ENCODE data around the gene GNG8.
A peak's percentile ranks its signal among the peaks of the same experiment; 100 is the strongest.

GNG8 gene

GRCh38 chr19:46635920-46636761 lies at the start of gene GNG8:
Gene GNG8 (minus strand): TSS chr19:46636202. CDS start chr19:46634682, 1,520 bp downstream.
- no peak for DNase-seq

GRCh38 chr19:46685189-46685588 lies 49.2 kb upstream of the GNG8 start:
- no peak for DNase-seq

- DNase-seq: peak; percentile 21
Measured at GRCh38 chr19:46678110-46678732, 42.2 kb upstream of the GNG8 start.

- no peak for DNase-seq
Measured at GRCh38 chr19:46674416-46675178, 38.6 kb upstream of the GNG8 start.

- no peak for DNase-seq
Measured at GRCh38 chr19:46670813-46671212, 34.8 kb upstream of the GNG8 start.

GRCh38 chr19:46668662-46669061 lies 32.7 kb upstream of the GNG8 start:
- no peak for DNase-seq

- DNase-seq: no peak
Measured at GRCh38 chr19:46665072-46665471, 29.1 kb upstream of the GNG8 start.

GRCh38 chr19:46661735-46662592 lies 26.0 kb upstream of the GNG8 start:
- DNase-seq: peak; percentile 75

- peak; percentile 99 for DNase-seq
Measured at GRCh38 chr19:46661020-46661731, 25.2 kb upstream of the GNG8 start, which contains the start of gene DACT3. Gene DACT3 (minus strand): TSS chr19:46661182. CDS start chr19:46661064, 118 bp downstream.

GRCh38 chr19:46660551-46661019 lies 24.6 kb upstream of the GNG8 start:
- no peak for DNase-seq

- no peak for DNase-seq
Measured at GRCh38 chr19:46660008-46660517, 24.1 kb upstream of the GNG8 start.

- DNase-seq: no peak
Measured at GRCh38 chr19:46659151-46660007, 23.4 kb upstream of the GNG8 start.

- no peak for DNase-seq
Measured at GRCh38 chr19:46656541-46656940, 20.5 kb upstream of the GNG8 start.

GRCh38 chr19:46654621-46655152 lies 18.7 kb upstream of the GNG8 start:
- DNase-seq: no peak

GRCh38 chr19:46650445-46650844 lies 14.4 kb upstream of the GNG8 start:
- no peak for DNase-seq

GRCh38 chr19:46648961-46649960 lies 13.3 kb upstream of the GNG8 start:
- no peak for DNase-seq

GRCh38 chr19:46648060-46648960 lies 12.3 kb upstream of the GNG8 start:
- DNase-seq: no peak

GRCh38 chr19:46646402-46646801 lies 10.4 kb upstream of the GNG8 start:
- no peak for DNase-seq
